GM20431 (cell line): ENCODE data around the gene HOXB9.

Experiments used
- in situ Hi-C: fragments of 300-500 bp; cut with MseI, MboI; formaldehyde crosslinking; loops from one replicate; pipeline ENCODE4 v1.15.0; 2020; ENCODE audit warnings: low sequenced_read_pairs; ENCODE audit not compliant: unreplicated experiment

Gene HOXB9

GRCh38 chr17:48589831-48590606, 36.1 kb downstream of the HOXB9 start, which contains the start of gene HOXB3:
Gene HOXB3 (minus strand): TSS chr17:48590241. CDS start chr17:48552474, 37,767 bp downstream.
- in situ Hi-C loops = no loop called here

GRCh38 chr17:48589060-48589830, 36.9 kb downstream of the HOXB9 start:
- in situ Hi-C loops = no loop called here

- in situ Hi-C loops = no loop called here
These were observed 37.6 kb downstream of the HOXB9 start for GRCh38 chr17:48588528-48588927.

GRCh38 chr17:48588074-48588415, 38.1 kb downstream of the HOXB9 start:
- in situ Hi-C loops = no loop called here

- in situ Hi-C loops = no loop called here
These were observed 38.7 kb downstream of the HOXB9 start for GRCh38 chr17:48587276-48588073.

- in situ Hi-C loops = no loop called here
These were observed 39.6 kb downstream of the HOXB9 start for GRCh38 chr17:48586355-48587258.

GRCh38 chr17:48584223-48584741, 41.9 kb downstream of the HOXB9 start:
- in situ Hi-C loops = no loop called here

GRCh38 chr17:48583708-48584222, 42.4 kb downstream of the HOXB9 start:
- in situ Hi-C loops = no loop called here

GRCh38 chr17:48582750-48583069, 43.4 kb downstream of the HOXB9 start:
- in situ Hi-C loops = no loop called here

GRCh38 chr17:48579760-48580554, 46.2 kb downstream of the HOXB9 start:
- in situ Hi-C loops = no loop called here

- in situ Hi-C loops = no loop called here
These were observed 46.7 kb downstream of the HOXB9 start for GRCh38 chr17:48579471-48579759.

- in situ Hi-C loops = no loop called here
These were observed 47.3 kb downstream of the HOXB9 start for GRCh38 chr17:48578616-48579470.

GRCh38 chr17:48577946-48578615, 48.1 kb downstream of the HOXB9 start, which contains the start of gene HOXB4:
Gene HOXB4 (minus strand): TSS chr17:48578350. CDS start chr17:48578319, 31 bp downstream.
- in situ Hi-C loops = no loop called here

- in situ Hi-C loops = no loop called here
These were observed 48.7 kb downstream of the HOXB9 start for GRCh38 chr17:48577330-48577945.

- in situ Hi-C loops = no loop called here
These were observed 49.5 kb downstream of the HOXB9 start for GRCh38 chr17:48576479-48577309.
